GM12864 (cell line): Measurements from ENCODE around the gene EOMES.

Experiments
- DNase-seq: peaks from one replicate; pipeline ENCODE4 v3.0.0-alpha.2; 2011; ENCODE audit warnings: low read depth
- H3K4me3 ChIP-seq: 2 replicates; pipeline ENCODE4 v1.5.1; 2011; ENCODE audit warnings: mild to moderate bottlenecking, low read depth, low read length, control low read depth
- TF ChIP-seq, protein P1 (sequence below): IDR thresholded peaks from 2 replicates; pipeline ENCODE4 v1.5.1; 2011; ENCODE audit warnings: low read depth, mild to moderate bottlenecking, moderate library complexity, low read length, control low read depth, inconsistent platforms; ENCODE audit errors: missing control alignments

The EOMES gene

DNA sequence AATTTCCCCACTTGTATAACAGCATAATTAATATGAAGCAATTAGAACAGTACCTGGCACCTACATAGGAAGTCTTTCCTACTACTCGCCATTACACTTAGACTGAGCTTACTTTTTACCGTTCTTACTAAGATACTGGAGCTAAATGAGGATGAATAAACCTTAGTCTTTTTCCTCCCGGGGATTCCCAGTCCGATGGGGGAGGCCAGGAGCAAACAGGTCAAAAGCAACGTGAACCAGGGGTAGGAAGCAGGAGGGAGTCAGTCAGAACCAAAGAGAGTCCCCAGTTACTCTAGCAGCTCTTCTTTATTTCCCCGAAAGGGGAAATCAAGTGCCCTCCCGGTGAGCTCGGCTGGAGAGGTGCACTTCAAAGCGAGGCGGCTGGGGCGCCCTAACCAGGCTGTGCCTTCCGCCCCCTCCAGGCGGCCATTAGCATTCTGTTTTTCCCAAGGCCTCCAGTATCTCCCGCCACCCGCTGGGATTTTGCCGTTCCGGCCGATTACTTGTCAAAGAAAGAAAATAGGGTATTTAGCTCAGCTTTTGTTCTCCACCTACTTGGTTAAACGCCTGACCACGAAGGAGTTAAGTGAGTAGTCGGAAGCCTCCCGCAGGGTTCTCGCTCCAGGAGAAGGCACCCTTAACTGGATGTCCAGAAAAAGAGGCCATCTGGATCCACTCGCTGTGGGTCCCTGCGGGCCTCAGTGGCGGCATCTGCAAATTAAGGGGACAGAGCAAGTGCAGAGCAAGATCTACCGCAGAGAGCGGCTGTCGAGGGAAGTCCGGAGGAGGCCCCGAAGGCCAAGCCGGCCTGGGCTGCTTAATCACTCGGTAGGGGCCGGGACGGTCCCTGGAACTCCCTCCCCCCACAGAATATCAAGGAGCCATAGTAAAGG is 6.3 kb upstream of the EOMES start:
- TF ChIP-seq, protein P1, sequence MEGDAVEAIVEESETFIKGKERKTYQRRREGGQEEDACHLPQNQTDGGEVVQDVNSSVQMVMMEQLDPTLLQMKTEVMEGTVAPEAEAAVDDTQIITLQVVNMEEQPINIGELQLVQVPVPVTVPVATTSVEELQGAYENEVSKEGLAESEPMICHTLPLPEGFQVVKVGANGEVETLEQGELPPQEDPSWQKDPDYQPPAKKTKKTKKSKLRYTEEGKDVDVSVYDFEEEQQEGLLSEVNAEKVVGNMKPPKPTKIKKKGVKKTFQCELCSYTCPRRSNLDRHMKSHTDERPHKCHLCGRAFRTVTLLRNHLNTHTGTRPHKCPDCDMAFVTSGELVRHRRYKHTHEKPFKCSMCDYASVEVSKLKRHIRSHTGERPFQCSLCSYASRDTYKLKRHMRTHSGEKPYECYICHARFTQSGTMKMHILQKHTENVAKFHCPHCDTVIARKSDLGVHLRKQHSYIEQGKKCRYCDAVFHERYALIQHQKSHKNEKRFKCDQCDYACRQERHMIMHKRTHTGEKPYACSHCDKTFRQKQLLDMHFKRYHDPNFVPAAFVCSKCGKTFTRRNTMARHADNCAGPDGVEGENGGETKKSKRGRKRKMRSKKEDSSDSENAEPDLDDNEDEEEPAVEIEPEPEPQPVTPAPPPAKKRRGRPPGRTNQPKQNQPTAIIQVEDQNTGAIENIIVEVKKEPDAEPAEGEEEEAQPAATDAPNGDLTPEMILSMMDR = no peak
- DNase-seq = no peak
- H3K4me3 ChIP-seq = no peak overlapping the region

- TF ChIP-seq, protein P1 = no peak
- no peak for DNase-seq
- H3K4me3 ChIP-seq = no peak overlapping the region
Measured at GRCh38 chr3:27726240-27726639, 4.1 kb upstream of the EOMES start.

DNA sequence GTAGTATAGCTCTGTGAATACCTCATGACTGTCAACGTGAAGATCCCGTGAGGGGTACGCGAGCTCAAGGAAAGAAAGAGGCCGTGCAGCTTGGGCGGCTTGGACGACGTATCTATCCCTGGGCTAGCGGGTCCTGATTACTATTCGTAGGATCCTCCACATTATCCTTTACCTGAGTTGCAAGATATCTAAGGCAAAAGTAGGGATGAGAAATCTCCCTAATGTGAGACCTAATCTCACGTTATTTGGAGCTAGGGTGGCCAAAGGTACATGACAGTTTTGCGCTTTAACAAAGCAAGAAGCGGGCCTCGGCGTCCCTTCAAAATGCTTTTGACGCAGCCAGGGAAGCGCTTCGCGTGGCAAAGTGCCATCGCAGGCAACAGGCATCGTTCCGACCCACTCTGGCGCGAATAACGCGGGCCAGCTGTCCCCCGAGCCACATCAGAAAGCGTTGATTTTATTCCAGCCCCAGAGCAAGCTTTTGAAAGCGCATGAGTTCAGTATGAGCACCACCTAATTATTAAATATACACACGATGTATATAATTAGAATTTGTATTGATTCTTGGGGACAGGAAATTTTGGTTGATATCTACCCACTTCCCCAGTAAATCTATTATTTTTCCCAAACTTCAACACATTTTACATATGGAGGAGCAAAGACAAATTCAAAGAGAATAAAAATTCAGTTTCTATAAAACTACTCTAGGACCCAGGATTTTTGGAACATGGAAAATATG is 2.5 kb upstream of the EOMES start:
- no peak overlapping the region for H3K4me3 ChIP-seq
- TF ChIP-seq, protein P1 = no peak
- DNase-seq = no peak

GRCh38 chr3:27723815-27724458 is 1.8 kb upstream of the EOMES start:
- TF ChIP-seq, protein P1 = no peak
- no peak for DNase-seq
- H3K4me3 ChIP-seq = no peak overlapping the region

GRCh38 chr3:27723456-27723814 is 1.3 kb upstream of the EOMES start:
- DNase-seq = no peak
- TF ChIP-seq, protein P1 = no peak
- no peak overlapping the region for H3K4me3 ChIP-seq

DNA sequence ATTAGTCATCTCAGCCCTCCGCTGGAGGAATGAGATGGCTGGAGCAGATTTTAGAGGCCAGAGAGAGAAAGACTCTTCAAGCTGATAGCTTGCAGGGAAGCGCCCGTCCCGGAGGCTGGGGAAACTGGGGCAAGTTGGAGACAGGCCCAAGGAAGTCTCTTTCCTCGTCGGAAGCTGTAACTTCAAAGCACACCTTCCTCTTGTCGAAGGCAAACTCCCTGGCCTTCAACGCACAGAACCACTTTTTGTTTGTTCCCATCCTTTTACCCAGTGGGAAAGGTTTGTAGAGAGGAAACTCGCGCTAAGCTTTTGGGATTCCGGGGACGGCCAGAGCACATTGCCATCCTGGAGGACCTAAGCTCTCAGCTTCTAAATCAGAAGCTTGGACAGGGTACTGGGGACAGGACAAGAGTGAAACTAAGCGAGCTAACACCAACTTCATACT is 900 bp upstream of the EOMES start:
- TF ChIP-seq, protein P1 = no peak
- DNase-seq = no peak
- H3K4me3 ChIP-seq = no peak overlapping the region
